ENCODE results near the gene SH3GLB2. TPM values are rescaled to one million over a fixed set of nuclear protein-coding genes. Genes with fewer than 3 reads are reported as not detected.

Gene SH3GLB2
- total RNA-seq, 1 experiment from 2014 or later: 52.7 TPM

DNA sequence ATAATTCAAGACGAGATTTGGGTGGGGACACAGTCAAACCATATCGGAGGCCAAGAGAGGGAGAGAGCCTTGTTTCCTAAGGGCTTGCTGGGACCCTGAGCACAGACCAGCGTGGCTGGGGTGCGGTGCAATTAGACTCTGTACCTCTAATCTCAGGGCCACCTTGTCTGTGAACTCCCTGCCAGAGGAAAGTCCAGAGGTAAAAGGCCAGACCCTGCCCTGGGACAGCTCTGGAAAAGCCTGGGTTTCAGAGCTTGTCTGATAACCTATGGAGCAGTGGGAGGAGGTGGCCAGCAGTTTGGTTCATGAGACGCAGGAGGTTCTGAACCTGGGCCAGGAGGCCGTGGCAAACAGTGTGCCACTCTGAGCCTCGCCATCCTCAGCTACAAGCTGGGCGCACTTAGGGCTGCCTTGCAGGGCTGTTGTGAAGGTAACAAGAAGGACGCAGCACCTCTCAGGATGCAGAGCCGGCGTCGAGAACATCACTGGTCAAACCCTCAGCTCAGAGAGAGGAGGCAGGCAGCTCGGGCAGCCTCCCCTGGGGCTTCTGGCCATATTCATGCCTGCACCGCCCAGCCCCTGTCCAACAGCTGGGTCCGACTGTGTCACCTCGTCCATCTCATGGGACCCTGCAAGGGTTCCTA lies 48.0 kb upstream of the SH3GLB2 start:
- Histone ChIP-seq H3K27me3 (replicated peaks; ENCODE audit: insufficient read depth, low read depth, low read length, poor library complexity) (no peaks in the 10 kb centered on the region), H3K4me1 (ENCODE audit: insufficient read depth, low read length, poor library complexity, severe bottlenecking) (peaks cover 5% of the 10 kb centered on the region), H3K4me3 (ENCODE audit: low read depth, low read length, poor library complexity, severe bottlenecking) (no peak overlapping the region), H3K27ac (ENCODE audit: low read depth, low read length, poor library complexity, severe bottlenecking) (no peak overlapping the region), H3K9me3 (ENCODE audit: low read depth, low read length, poor library complexity, severe bottlenecking) (no peaks in the 10 kb centered on the region), H3K36me3 (ENCODE audit: insufficient read depth, low read length, poor library complexity, severe bottlenecking) (no peaks in the 10 kb centered on the region)
- intact Hi-C loops (cut with micrococcal nuclease; ENCODE audit: unreplicated experiment): no loop called here
- BruUV-seq (replicated peaks): no TSS peak
- TF ChIP-seq, protein P1, sequence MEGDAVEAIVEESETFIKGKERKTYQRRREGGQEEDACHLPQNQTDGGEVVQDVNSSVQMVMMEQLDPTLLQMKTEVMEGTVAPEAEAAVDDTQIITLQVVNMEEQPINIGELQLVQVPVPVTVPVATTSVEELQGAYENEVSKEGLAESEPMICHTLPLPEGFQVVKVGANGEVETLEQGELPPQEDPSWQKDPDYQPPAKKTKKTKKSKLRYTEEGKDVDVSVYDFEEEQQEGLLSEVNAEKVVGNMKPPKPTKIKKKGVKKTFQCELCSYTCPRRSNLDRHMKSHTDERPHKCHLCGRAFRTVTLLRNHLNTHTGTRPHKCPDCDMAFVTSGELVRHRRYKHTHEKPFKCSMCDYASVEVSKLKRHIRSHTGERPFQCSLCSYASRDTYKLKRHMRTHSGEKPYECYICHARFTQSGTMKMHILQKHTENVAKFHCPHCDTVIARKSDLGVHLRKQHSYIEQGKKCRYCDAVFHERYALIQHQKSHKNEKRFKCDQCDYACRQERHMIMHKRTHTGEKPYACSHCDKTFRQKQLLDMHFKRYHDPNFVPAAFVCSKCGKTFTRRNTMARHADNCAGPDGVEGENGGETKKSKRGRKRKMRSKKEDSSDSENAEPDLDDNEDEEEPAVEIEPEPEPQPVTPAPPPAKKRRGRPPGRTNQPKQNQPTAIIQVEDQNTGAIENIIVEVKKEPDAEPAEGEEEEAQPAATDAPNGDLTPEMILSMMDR (conservative IDR thresholded peaks at IDR 0.05; ENCODE audit: low read depth, low read length): no peak
- no peak for TF ChIP-seq EZH2 (IDR thresholded peaks at IDR 0.05; ENCODE audit: borderline replicate concordance, low read depth, low read length, poor library complexity, severe bottlenecking)
- POLR2A ChIA-PET (ENCODE audit: low non-redundant PET): no interaction called here
- no peak for DNase-seq (ENCODE audit: low spot score)
- CTCF ChIA-PET: no interaction called here

DNA sequence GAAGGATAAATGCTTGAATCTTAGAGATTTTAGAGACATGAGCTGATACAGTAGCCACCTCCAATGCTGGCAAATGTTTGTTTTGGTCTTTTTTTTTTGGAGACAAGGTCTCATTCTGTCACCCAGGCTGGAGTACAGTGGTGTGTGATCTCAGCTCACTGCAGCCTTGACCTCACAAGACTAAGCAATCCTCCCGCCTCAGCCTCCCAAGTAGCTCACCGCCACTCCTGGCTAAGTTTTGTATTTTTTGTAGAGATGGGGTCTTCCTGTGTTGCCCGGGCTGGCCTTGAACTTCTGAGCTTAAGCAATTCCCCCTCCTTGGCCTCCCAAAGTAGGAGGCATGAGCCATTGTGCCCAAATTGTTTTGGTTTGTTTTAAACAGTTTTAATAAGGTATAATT lies 46.0 kb upstream of the SH3GLB2 start:
- no peak for DNase-seq (ENCODE audit: low spot score)
- TF ChIP-seq, protein P1 (conservative IDR thresholded peaks at IDR 0.05; ENCODE audit: low read depth, low read length): no peak
- TF ChIP-seq EZH2 (IDR thresholded peaks at IDR 0.05; ENCODE audit: borderline replicate concordance, low read depth, low read length, poor library complexity, severe bottlenecking): no peak
- POLR2A ChIA-PET (ENCODE audit: low non-redundant PET): no interaction called here

DNA sequence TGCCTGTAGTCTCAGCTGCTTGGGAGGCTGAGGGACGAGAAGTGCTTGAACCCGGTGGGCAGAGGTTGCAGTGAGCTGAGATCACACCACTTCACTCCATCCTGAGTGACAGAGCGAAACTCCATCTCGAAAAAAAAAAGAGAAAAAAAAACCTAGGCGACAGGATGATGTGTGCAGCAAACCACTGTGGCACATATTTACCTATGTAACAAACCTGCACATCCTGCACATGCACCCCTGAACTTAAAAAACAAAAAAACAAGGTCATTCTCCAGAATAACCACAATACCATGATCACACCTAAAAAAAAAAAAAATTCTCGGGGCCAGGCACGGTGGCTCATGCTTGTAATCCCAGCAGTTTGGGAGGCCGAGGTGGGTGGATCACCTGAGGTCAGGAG lies 45.3 kb upstream of the SH3GLB2 start:
- no peak for TF ChIP-seq EZH2 (IDR thresholded peaks at IDR 0.05; ENCODE audit: borderline replicate concordance, low read depth, low read length, poor library complexity, severe bottlenecking)
- TF ChIP-seq, protein P1 (conservative IDR thresholded peaks at IDR 0.05; ENCODE audit: low read depth, low read length): no peak
- no peak overlapping the region for H3K27ac ChIP-seq (ENCODE audit: low read depth, low read length, poor library complexity, severe bottlenecking)
- DNase-seq (ENCODE audit: low spot score): no peak
- ChIA-PET CTCF (interaction anchor here (0.7 kb wide), 1 partner anchor 65 kb away, joined by 3 read pairs; no protein-coding TSS in a partner anchor), POLR2A (ENCODE audit: low non-redundant PET) (no interaction called here)
- no peaks in the 10 kb centered on the region for H3K9me3 ChIP-seq (ENCODE audit: low read depth, low read length, poor library complexity, severe bottlenecking)
- no peaks in the 10 kb centered on the region for H3K4me1 ChIP-seq (ENCODE audit: insufficient read depth, low read length, poor library complexity, severe bottlenecking)
- BruUV-seq (replicated peaks): no TSS peak
- no peaks in the 10 kb centered on the region for H3K36me3 ChIP-seq (ENCODE audit: insufficient read depth, low read length, poor library complexity, severe bottlenecking)
- no peak overlapping the region for H3K4me3 ChIP-seq (ENCODE audit: low read depth, low read length, poor library complexity, severe bottlenecking)
- H3K27me3 ChIP-seq (replicated peaks; ENCODE audit: insufficient read depth, low read depth, low read length, poor library complexity): no peaks in the 10 kb centered on the region
- intact Hi-C loops (cut with micrococcal nuclease; ENCODE audit: unreplicated experiment): no loop called here

More for the DNA sequence above, 46.0 kb upstream of the SH3GLB2 start:
- intact Hi-C loops (cut with micrococcal nuclease; ENCODE audit: unreplicated experiment): no loop called here
- Histone ChIP-seq H3K4me1 (ENCODE audit: insufficient read depth, low read length, poor library complexity, severe bottlenecking) (no peaks in the 10 kb centered on the region), H3K9me3 (ENCODE audit: low read depth, low read length, poor library complexity, severe bottlenecking) (no peaks in the 10 kb centered on the region), H3K27ac (ENCODE audit: low read depth, low read length, poor library complexity, severe bottlenecking) (no peak overlapping the region), H3K36me3 (ENCODE audit: insufficient read depth, low read length, poor library complexity, severe bottlenecking) (no peaks in the 10 kb centered on the region), H3K27me3 (replicated peaks; ENCODE audit: insufficient read depth, low read depth, low read length, poor library complexity) (no peaks in the 10 kb centered on the region), H3K4me3 (ENCODE audit: low read depth, low read length, poor library complexity, severe bottlenecking) (no peak overlapping the region)
- BruUV-seq (replicated peaks): no TSS peak
- CTCF ChIA-PET: interaction anchor here (0.7 kb wide), 1 partner anchor 65 kb away, joined by 3 read pairs; no protein-coding TSS in a partner anchor
